Melanocyte of skin (primary cell): Measurements from ENCODE around the gene BICD2. TPM values are rescaled to one million over a fixed set of nuclear protein-coding genes. Genes with fewer than 3 reads are reported as not detected.

Source experiments
- total RNA-seq, 2 donors: library from RNA; depleted of rRNA; stranded (reverse); fragments of >200 nt; gene quantifications; 2 replicates each; pipeline ENCODE4 v1.2.3, GENCODE V29; 2012

Gene BICD2
- 10 to 100 TPM; 38.9 to 52.9 TPM for total RNA-seq

GRCh38 chr9:92764381-92764987, at the start of gene BICD2:
Gene BICD2 (minus strand): TSS chr9:92764833. CDS start chr9:92764744, 89 bp downstream.

GRCh38 chr9:92669890-92670708, 94.5 kb downstream of the BICD2 start, which contains the start of gene IPPK:
Gene IPPK (minus strand): TSS chr9:92670131. CDS start chr9:92669988, 143 bp downstream.

Other genes starting within 250 kb of the BICD2 start
- gene ECM2, start 228.8 kb downstream of the BICD2 start, total RNA-seq = not detected
- 10 to 100 TPM; 13.8 to 15.0 TPM for gene IPPK, start 94.7 kb downstream of the BICD2 start, total RNA-seq
- 10 to 100 TPM; 11.7 to 12.4 TPM for gene ZNF484, start 113.2 kb upstream of the BICD2 start, total RNA-seq
- not detected for gene FGD3, start 182.7 kb upstream of the BICD2 start, total RNA-seq